GM23248 (cell line): ENCODE data around the gene IL4.

Experiments used
- EZH2 ChIP-seq: fragments of 200-600 bp; sonication (generic); IDR thresholded peaks from 2 replicates; pipeline ENCODE4 v1.6.1; 2018; ENCODE audit warnings: antibody characterized with exemption, mild to moderate bottlenecking; ENCODE audit not compliant: insufficient read depth, poor library complexity, severe bottlenecking
- EZH2phosphoT487 ChIP-seq: fragments of 200-600 bp; sonication (generic); IDR thresholded peaks from 2 replicates; pipeline ENCODE4 v1.6.1; 2018; ENCODE audit warnings: antibody characterized with exemption, moderate library complexity, mild to moderate bottlenecking, low read depth; ENCODE audit not compliant: insufficient read depth

GRCh38 chr5:132692632-132692967, 18.8 kb downstream of the IL4 start:
- TF ChIP-seq EZH2: no peak
- no peak for TF ChIP-seq EZH2phosphoT487
